HL-60 (cell line): ENCODE measurements around the gene NGFR.

ENCODE experiments used
- POLR2AphosphoS5 ChIP-seq: IDR thresholded peaks from 2 replicates; pipeline ENCODE4 v1.6.1; 2012; ENCODE audit warnings: low read depth
- REST ChIP-seq: IDR thresholded peaks from 2 replicates; pipeline ENCODE4 v1.6.1; 2012; ENCODE audit warnings: low read depth; ENCODE audit not compliant: insufficient replicate concordance
- TF ChIP-seq, protein P1 (sequence below): IDR thresholded peaks from one replicate; pipeline ENCODE4 v1.5.1; 2011; ENCODE audit warnings: low read length, control low read depth, inconsistent platforms; ENCODE audit not compliant: insufficient read depth

- TF ChIP-seq, protein P1, sequence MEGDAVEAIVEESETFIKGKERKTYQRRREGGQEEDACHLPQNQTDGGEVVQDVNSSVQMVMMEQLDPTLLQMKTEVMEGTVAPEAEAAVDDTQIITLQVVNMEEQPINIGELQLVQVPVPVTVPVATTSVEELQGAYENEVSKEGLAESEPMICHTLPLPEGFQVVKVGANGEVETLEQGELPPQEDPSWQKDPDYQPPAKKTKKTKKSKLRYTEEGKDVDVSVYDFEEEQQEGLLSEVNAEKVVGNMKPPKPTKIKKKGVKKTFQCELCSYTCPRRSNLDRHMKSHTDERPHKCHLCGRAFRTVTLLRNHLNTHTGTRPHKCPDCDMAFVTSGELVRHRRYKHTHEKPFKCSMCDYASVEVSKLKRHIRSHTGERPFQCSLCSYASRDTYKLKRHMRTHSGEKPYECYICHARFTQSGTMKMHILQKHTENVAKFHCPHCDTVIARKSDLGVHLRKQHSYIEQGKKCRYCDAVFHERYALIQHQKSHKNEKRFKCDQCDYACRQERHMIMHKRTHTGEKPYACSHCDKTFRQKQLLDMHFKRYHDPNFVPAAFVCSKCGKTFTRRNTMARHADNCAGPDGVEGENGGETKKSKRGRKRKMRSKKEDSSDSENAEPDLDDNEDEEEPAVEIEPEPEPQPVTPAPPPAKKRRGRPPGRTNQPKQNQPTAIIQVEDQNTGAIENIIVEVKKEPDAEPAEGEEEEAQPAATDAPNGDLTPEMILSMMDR: no peak
- TF ChIP-seq REST: no peak
- no peak for TF ChIP-seq POLR2AphosphoS5
These were observed 50.0 kb downstream of the NGFR start for GRCh38 chr17:49545007-49545660.
